Measurements from ENCODE around the gene PLEKHA1. TPM values are rescaled to one million over a fixed set of nuclear protein-coding genes. Genes with fewer than 3 reads are reported as not detected.
A peak's percentile ranks its signal among the peaks of the same experiment; 100 is the strongest.

PLEKHA1 gene
- total RNA-seq = 63.7 to 69.8 TPM (median 64.5 TPM) in 3 replicates
- long read RNA-seq, full-length matches to known transcripts = 6 of 192 reads
- long read RNA-seq, partial matches to known transcripts = 6 of 192 reads
- long read RNA-seq, other reads (novel, unspliced or antisense) = 180 of 192 reads

- Mint-ChIP-seq H3K4me3 (ENCODE audit: unreplicated experiment) (peak within 1 kb of the TSS; percentile 94), H3K36me3 (ENCODE audit: low read depth) (peaks cover 2% of the 10 kb centered on the region), H3K27ac (ENCODE audit: unreplicated experiment) (peak within 1 kb of the TSS; percentile 97), H3K4me1 (ENCODE audit: low read depth) (peaks cover 47% of the 10 kb centered on the region), H3K9me3 (ENCODE audit: low read depth) (no peaks in the 10 kb centered on the region), H3K27me3 (ENCODE audit: low read depth) (no peaks in the 10 kb centered on the region)
- TF ChIP-seq CTCF (IDR thresholded peaks at IDR 0.05) = no peak
- peak; percentile 98 for DNase-seq (ENCODE audit: low spot score)
Measured at GRCh38 chr10:122374237-122374858, at the start of gene PLEKHA1. PLEKHA1 (plus strand) TSS chr10:122374708; CDS start chr10:122393201, 18,493 bp downstream.

GRCh38 chr10:122325235-122325634 is 49.3 kb upstream of the PLEKHA1 start:
- H3K27me3 Mint-ChIP-seq (ENCODE audit: low read depth) = no peaks in the 10 kb centered on the region
- no peak for TF ChIP-seq CTCF (IDR thresholded peaks at IDR 0.05)
- H3K4me3 Mint-ChIP-seq (ENCODE audit: unreplicated experiment) = no peak overlapping the region
- peaks cover 1% of the 10 kb centered on the region for H3K36me3 Mint-ChIP-seq (ENCODE audit: low read depth)
- H3K27ac Mint-ChIP-seq (ENCODE audit: unreplicated experiment) = no peak overlapping the region
- no peak for DNase-seq (ENCODE audit: low spot score)
- H3K4me1 Mint-ChIP-seq (ENCODE audit: low read depth) = peaks cover 17% of the 10 kb centered on the region
- peaks cover 18% of the 10 kb centered on the region for H3K9me3 Mint-ChIP-seq (ENCODE audit: low read depth)

- H3K4me1 Mint-ChIP-seq (ENCODE audit: low read depth) = peaks cover 18% of the 10 kb centered on the region
- TF ChIP-seq CTCF (IDR thresholded peaks at IDR 0.05) = no peak
- DNase-seq (ENCODE audit: low spot score) = no peak
- no peak overlapping the region for H3K4me3 Mint-ChIP-seq (ENCODE audit: unreplicated experiment)
- H3K36me3 Mint-ChIP-seq (ENCODE audit: low read depth) = peaks cover 1% of the 10 kb centered on the region
- H3K9me3 Mint-ChIP-seq (ENCODE audit: low read depth) = peaks cover 10% of the 10 kb centered on the region
- no peaks in the 10 kb centered on the region for H3K27me3 Mint-ChIP-seq (ENCODE audit: low read depth)
- H3K27ac Mint-ChIP-seq (ENCODE audit: unreplicated experiment) = no peak overlapping the region
Measured at GRCh38 chr10:122326385-122326784, 48.1 kb upstream of the PLEKHA1 start.

- H3K27ac Mint-ChIP-seq (ENCODE audit: unreplicated experiment) = no peak overlapping the region
- peaks cover 6% of the 10 kb centered on the region for H3K9me3 Mint-ChIP-seq (ENCODE audit: low read depth)
- peaks cover 22% of the 10 kb centered on the region for H3K4me1 Mint-ChIP-seq (ENCODE audit: low read depth)
- H3K36me3 Mint-ChIP-seq (ENCODE audit: low read depth) = no peaks in the 10 kb centered on the region
- no peak for DNase-seq (ENCODE audit: low spot score)
- no peaks in the 10 kb centered on the region for H3K27me3 Mint-ChIP-seq (ENCODE audit: low read depth)
- H3K4me3 Mint-ChIP-seq (ENCODE audit: unreplicated experiment) = no peak overlapping the region
- TF ChIP-seq CTCF (IDR thresholded peaks at IDR 0.05) = no peak
Measured at GRCh38 chr10:122326806-122327205, 47.7 kb upstream of the PLEKHA1 start.

- Mint-ChIP-seq H3K9me3 (ENCODE audit: low read depth) (peaks cover 1% of the 10 kb centered on the region), H3K36me3 (ENCODE audit: low read depth) (no peaks in the 10 kb centered on the region), H3K4me1 (ENCODE audit: low read depth) (peaks cover 25% of the 10 kb centered on the region), H3K27me3 (ENCODE audit: low read depth) (no peaks in the 10 kb centered on the region), H3K4me3 (ENCODE audit: unreplicated experiment) (no peak overlapping the region), H3K27ac (ENCODE audit: unreplicated experiment) (no peak overlapping the region)
- no peak for DNase-seq (ENCODE audit: low spot score)
- TF ChIP-seq CTCF (IDR thresholded peaks at IDR 0.05) = no peak
Measured at GRCh38 chr10:122327237-122328206, 47.0 kb upstream of the PLEKHA1 start.
